H1 (cell line): Measurements from ENCODE around the gene PDE4D. TPM values are rescaled to one million over a fixed set of nuclear protein-coding genes. Genes with fewer than 3 reads are reported as not detected.

Experiments used
- CTCF ChIA-PET: fragments of 300-600 bp; sonication (Branson Sonifier 250); formaldehyde crosslinking; loops from one replicate; lab custom pipeline; 2021; ENCODE audit not compliant: partially characterized antibody; lab: Charles Lee
- POLR2A ChIA-PET: fragments of 300-600 bp; sonication (Branson Sonifier 250); formaldehyde crosslinking; loops from one replicate; lab custom pipeline; 2021; ENCODE audit warnings: inconsistent platforms; ENCODE audit not compliant: partially characterized antibody; lab: Charles Lee
- DNase-seq, 2 experiments: peaks; one replicate each; pipeline versions ENCODE4 v3.0.0 to v3.0.0-alpha.2; 2010 to 2022; ENCODE audit warnings: low spot score in 2 of 2, low read depth in 1 of 2, mixed read lengths in 1 of 2
- FAIRE-seq: peaks from 2 replicates; lab custom pipeline; 2011; peaks lifted over from hg19 to GRCh38; lab: Jason Lieb, UNC
- H2AFZ ChIP-seq: 2 replicates; pipeline ENCODE4 v1.8.1; 2012; ENCODE audit warnings: low read length, inconsistent platforms
- H2AK5ac ChIP-seq: 2 replicates; pipeline ENCODE4 v1.6.1; 2013; ENCODE audit warnings: low read depth, low read length
- H2BK120ac ChIP-seq: replicated peaks from 2 replicates; pipeline ENCODE3; 2013; ENCODE audit warnings: low read depth, low read length, inconsistent platforms
- H2BK12ac ChIP-seq: 2 replicates; pipeline ENCODE4 v1.6.1; 2013; ENCODE audit warnings: low read depth, low read length
- H2BK15ac ChIP-seq: 2 replicates; pipeline ENCODE4 v1.6.1; 2013; ENCODE audit warnings: low read length
- H2BK20ac ChIP-seq: 2 replicates; pipeline ENCODE4 v1.6.1; 2013; ENCODE audit warnings: low read length
- H2BK5ac ChIP-seq: 2 replicates; pipeline ENCODE4 v1.6.1; 2013; ENCODE audit warnings: low read depth, low read length
- H3K14ac ChIP-seq: 2 replicates; pipeline ENCODE4 v1.6.1; 2013; ENCODE audit warnings: inconsistent platforms; ENCODE audit not compliant: insufficient read length
- H3K18ac ChIP-seq: 2 replicates; pipeline ENCODE4 v1.6.1; 2013; ENCODE audit warnings: low read length; ENCODE audit errors: extremely low read depth
- H3K23ac ChIP-seq: 2 replicates; pipeline ENCODE4 v1.6.1; 2013; ENCODE audit warnings: inconsistent platforms; ENCODE audit not compliant: insufficient read length
- H3K23me2 ChIP-seq: 2 replicates; pipeline ENCODE4 v1.6.1; 2013; ENCODE audit warnings: low read depth, low read length
- H3K27ac ChIP-seq: 2 replicates; pipeline ENCODE4 v1.6.1; 2011; ENCODE audit warnings: low read depth, low read length, inconsistent platforms
- H3K27me3 ChIP-seq, 4 experiments: replicated peaks in 1 of 4; 1 replicate in 1 of 4; 2 replicates in 3 of 4; pipeline versions ENCODE4 v1.6.1 to v1.8.1; 2011 to 2013; ENCODE audit warnings: low read length in 3 of 4, mild to moderate bottlenecking in 3 of 4, inconsistent platforms in 2 of 4, mixed read lengths in 2 of 4, moderate library complexity in 1 of 4; ENCODE audit not compliant: control insufficient read depth in 3 of 4, insufficient read depth in 3 of 4; ENCODE audit errors: extremely low read depth in 1 of 4
- H3K36me3 ChIP-seq, 4 experiments: 2 replicates each; pipeline versions ENCODE4 v1.6.1 to v1.8.1; 2011 to 2013; ENCODE audit warnings: mild to moderate bottlenecking in 4 of 4, low read length in 3 of 4, moderate library complexity in 2 of 4, control low read depth in 1 of 4, inconsistent platforms in 1 of 4; ENCODE audit not compliant: insufficient read depth in 4 of 4, control insufficient read depth in 2 of 4
- H3K4ac ChIP-seq: replicated peaks from 2 replicates; pipeline ENCODE3; 2013; ENCODE audit warnings: low read length, low read depth, mixed read lengths, inconsistent platforms; ENCODE audit not compliant: insufficient read length
- H3K4me1 ChIP-seq, 4 experiments: replicated peaks in 1 of 4; 1 replicate in 1 of 4; 2 replicates in 3 of 4; pipeline versions ENCODE4 v1.6.1 to v1.8.1; 2011 to 2013; ENCODE audit warnings: low read length in 3 of 4, inconsistent platforms in 2 of 4, mixed read lengths in 1 of 4; ENCODE audit not compliant: insufficient read depth in 4 of 4, control insufficient read depth in 3 of 4
- H3K4me2 ChIP-seq, 2 experiments: 2 replicates each; pipeline versions ENCODE4 v1.6.1 to v1.8.1; 2011 to 2013; ENCODE audit warnings: low read depth in 2 of 2, low read length in 2 of 2, control low read depth in 1 of 2, inconsistent platforms in 1 of 2, mild to moderate bottlenecking in 1 of 2; ENCODE audit not compliant: insufficient read depth in 1 of 2
- H3K4me3 ChIP-seq, 4 experiments: fragments of 200-600, 300-600 bp in 1 of 4; sonication (generic), shearing (Covaris generic), sonication (Bioruptor Twin) in 1 of 4; 2 replicates each; pipeline versions ENCODE4 v1.5.1 to v1.8.1; 2011 to 2016; ENCODE audit warnings: low read length in 4 of 4, low read depth in 3 of 4, control low read depth in 2 of 4, inconsistent platforms in 2 of 4, mild to moderate bottlenecking in 2 of 4, mixed read lengths in 1 of 4, moderate library complexity in 1 of 4; ENCODE audit not compliant: insufficient read depth in 2 of 4; ENCODE audit errors: extremely low read depth in 1 of 4
- H3K56ac ChIP-seq: replicated peaks from 2 replicates; pipeline ENCODE3; 2013; ENCODE audit warnings: low read depth, mild to moderate bottlenecking, mixed read lengths, low read length, inconsistent platforms; ENCODE audit not compliant: insufficient read length
- H3K79me1 ChIP-seq: 2 replicates; pipeline ENCODE4 v1.6.1; 2013; ENCODE audit warnings: low read depth, low read length, control low read depth
- H3K79me2 ChIP-seq, 2 experiments: 2 replicates each; pipeline versions ENCODE4 v1.6.1 to v1.8.1; 2012 to 2013; ENCODE audit warnings: low read length in 2 of 2, mild to moderate bottlenecking in 2 of 2, inconsistent platforms in 1 of 2; ENCODE audit not compliant: insufficient read depth in 2 of 2, control insufficient read depth in 1 of 2
- H3K9ac ChIP-seq, 4 experiments: replicated peaks in 1 of 4; 1 replicate in 1 of 4; 2 replicates in 3 of 4; pipeline versions ENCODE4 v1.6.1 to v1.8.1; 2011 to 2013; ENCODE audit warnings: low read depth in 3 of 4, low read length in 3 of 4, control low read depth in 2 of 4, mild to moderate bottlenecking in 2 of 4, moderate library complexity in 2 of 4, inconsistent platforms in 1 of 4; ENCODE audit errors: extremely low read depth in 1 of 4
- H3K9me3 ChIP-seq, 2 experiments: 2 replicates each; pipeline versions ENCODE4 v1.6.1 to v1.8.1; 2012 to 2013; ENCODE audit warnings: mild to moderate bottlenecking in 2 of 2, moderate library complexity in 2 of 2, control low read depth in 1 of 2, inconsistent platforms in 1 of 2, low read depth in 1 of 2, low read length in 1 of 2, mixed read lengths in 1 of 2; ENCODE audit not compliant: insufficient read depth in 2 of 2
- H4K20me1 ChIP-seq, 2 experiments: replicated peaks in 1 of 2; 2 replicates each; pipeline versions ENCODE3 to v1.8.1; 2011 to 2013; ENCODE audit warnings: inconsistent platforms in 2 of 2, low read length in 2 of 2, mild to moderate bottlenecking in 1 of 2; ENCODE audit not compliant: insufficient read depth in 2 of 2, control insufficient read depth in 1 of 2
- H4K5ac ChIP-seq: 2 replicates; pipeline ENCODE4 v1.6.1; 2013; ENCODE audit warnings: low read length, low read depth, mixed read lengths, inconsistent platforms; ENCODE audit not compliant: insufficient read length
- H4K8ac ChIP-seq: 2 replicates; pipeline ENCODE4 v1.8.0; 2013; ENCODE audit warnings: mild to moderate bottlenecking, moderate library complexity, low read length, inconsistent platforms; ENCODE audit not compliant: insufficient read depth; ENCODE audit errors: extremely low read depth
- H4K91ac ChIP-seq: replicated peaks from 2 replicates; pipeline ENCODE3; 2013; ENCODE audit warnings: low read length, mixed read lengths, inconsistent platforms; ENCODE audit not compliant: insufficient read length
- EGR1 ChIP-seq: IDR thresholded peaks from 2 replicates; pipeline ENCODE4 v1.6.1; 2011; ENCODE audit warnings: low read depth, low read length, borderline replicate concordance
- RNF2 ChIP-seq: fragments of 200-900, 300-1000 bp; sonication (generic); IDR thresholded peaks from 2 replicates; pipeline ENCODE4 v1.7.1; 2016; ENCODE audit warnings: borderline replicate concordance, low read depth, mild to moderate bottlenecking, antibody characterized with exemption, low read length; ENCODE audit not compliant: poor library complexity, severe bottlenecking; ENCODE audit errors: missing control alignments
- YY1 ChIP-seq: IDR thresholded peaks from 2 replicates; pipeline ENCODE4 v1.6.1; 2011; ENCODE audit warnings: low read depth, mild to moderate bottlenecking, low read length
- ZNF274 ChIP-seq: IDR thresholded peaks from 2 replicates; pipeline ENCODE4 v1.7.0; 2012; ENCODE audit warnings: low read length, borderline replicate concordance; ENCODE audit errors: extremely low read depth
- WGBS, 2 experiments: shearing (Covaris generic) in 1 of 2; methylation state at CpG; one replicate each; pipeline versions ENCODE4 v1.1.6 to v1.1.7; 2013 to 2015; ENCODE audit warnings: low lambda C conversion rate in 2 of 2, mixed read lengths in 2 of 2, inconsistent platforms in 1 of 2, low coverage in 1 of 2, missing lambda C conversion rate in 1 of 2; ENCODE audit not compliant: insufficient replicate concordance in 2 of 2, insufficient coverage in 1 of 2, insufficient read length in 1 of 2; ENCODE audit errors: extremely low coverage in 1 of 2, missing lambda C conversion rate in 1 of 2; 5-methylcytosine and 5-hydroxymethylcytosine counted together
- polyA plus RNA-seq, 7 experiments: library from polyadenylated mRNA; depleted of rRNA in 3 of 7; stranded (reverse) in 5 of 7; unstranded in 2 of 7; fragments of >200 nt in 5 of 7; fragments of 200-250 nt in 2 of 7; gene quantifications; 1 replicate in 5 of 7; 2 replicates in 1 of 7; 4 replicates in 1 of 7; pipeline versions ENCODE4 v1.2.1 to v1.2.3, GENCODE V29; 2011 to 2013; ENCODE audit warnings: missing spikeins in 2 of 7, mixed read lengths in 2 of 7
- total RNA-seq: library from RNA; stranded (reverse); fragmentation: NEBNext Ultra II Directional; extraction: Animal tissue kit (Norgen Biotek cat#: 25700); gene quantifications from 2 replicates; pipeline ENCODE4 v1.2.1, GENCODE V29; 2021
- TF ChIP-seq, protein P1 (sequence below): IDR thresholded peaks from 2 replicates; pipeline ENCODE4 v1.6.1; 2011; ENCODE audit warnings: low read length, improper control_type of control experiment
- TF ChIP-seq, protein P2 (sequence below): IDR thresholded peaks from 2 replicates; pipeline ENCODE4 v1.6.1; 2012; ENCODE audit warnings: inconsistent platforms

Gene PDE4D
- total and polyA plus RNA-seq, 2 of the 8 experiments (the other 6 are each of a cell fraction or from before 2014, with no cell fraction given), result 2.3 to 3.7 TPM

DNA sequence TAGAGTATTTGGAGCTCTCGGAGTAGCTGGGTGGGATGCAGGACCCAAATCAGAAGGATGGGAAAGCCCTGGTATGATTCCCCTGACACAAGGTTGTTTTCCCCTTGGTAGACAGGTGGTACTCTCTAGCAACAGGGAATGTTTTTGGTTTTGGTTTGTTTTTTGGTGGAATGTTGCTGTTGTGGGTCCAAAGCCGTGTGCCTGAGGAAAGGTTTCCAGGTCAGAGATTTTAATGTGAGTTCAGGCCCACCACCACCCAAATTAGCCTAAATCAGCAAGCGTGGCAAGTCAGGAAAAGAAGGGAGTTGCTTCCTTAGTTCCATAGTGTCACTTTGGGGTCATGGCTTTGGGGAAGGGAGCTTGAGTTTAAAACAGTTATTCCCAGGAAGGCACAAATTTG lies 925.2 kb downstream of the PDE4D start:
- no peaks in the 10 kb centered on the region for H3K79me1 ChIP-seq
- H4K91ac ChIP-seq, result no peak overlapping the region
- DNase-seq, result no peak
- H3K9me3 ChIP-seq, result no peaks in the 10 kb centered on the region
- H3K23me2 ChIP-seq, result no peaks in the 10 kb centered on the region
- no peak overlapping the region for H3K4me3 ChIP-seq
- no peak overlapping the region for H3K27ac ChIP-seq
- no peaks in the 10 kb centered on the region for H3K36me3 ChIP-seq
- no peak overlapping the region for H3K23ac ChIP-seq
- no peak overlapping the region for H3K4me2 ChIP-seq
- no peak overlapping the region for H2BK120ac ChIP-seq
- H3K4me1 ChIP-seq, result no peaks in the 10 kb centered on the region
- POLR2A ChIA-PET, result no interaction called here
- no peaks in the 10 kb centered on the region for H4K20me1 ChIP-seq
- no peak overlapping the region for H2BK20ac ChIP-seq
- no peak overlapping the region for H2AK5ac ChIP-seq
- CTCF ChIA-PET, result interaction anchor here (1.1 to 2.0 kb wide), 3 partner anchors 39 to 82 kb away, joined by 4 to 7 read pairs (median 5); no protein-coding TSS in a partner anchor
- no peak overlapping the region for H3K56ac ChIP-seq
- H2BK12ac ChIP-seq, result no peak overlapping the region
- no peak overlapping the region for H2AFZ ChIP-seq
- H3K4ac ChIP-seq, result no peak overlapping the region
- no peak overlapping the region for H2BK15ac ChIP-seq
- TF ChIP-seq, protein P1, sequence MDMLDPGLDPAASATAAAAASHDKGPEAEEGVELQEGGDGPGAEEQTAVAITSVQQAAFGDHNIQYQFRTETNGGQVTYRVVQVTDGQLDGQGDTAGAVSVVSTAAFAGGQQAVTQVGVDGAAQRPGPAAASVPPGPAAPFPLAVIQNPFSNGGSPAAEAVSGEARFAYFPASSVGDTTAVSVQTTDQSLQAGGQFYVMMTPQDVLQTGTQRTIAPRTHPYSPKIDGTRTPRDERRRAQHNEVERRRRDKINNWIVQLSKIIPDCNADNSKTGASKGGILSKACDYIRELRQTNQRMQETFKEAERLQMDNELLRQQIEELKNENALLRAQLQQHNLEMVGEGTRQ, result no peak
- TF ChIP-seq, protein P2, sequence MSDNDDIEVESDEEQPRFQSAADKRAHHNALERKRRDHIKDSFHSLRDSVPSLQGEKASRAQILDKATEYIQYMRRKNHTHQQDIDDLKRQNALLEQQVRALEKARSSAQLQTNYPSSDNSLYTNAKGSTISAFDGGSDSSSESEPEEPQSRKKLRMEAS, result no peak
- TF ChIP-seq RNF2 (no peak), YY1 (no peak), EGR1 (no peak), ZNF274 (no peak)
- TF ChIP-seq, all 59 proteins: peak for 0
- Histone ChIP-seq H3K79me2 (no peaks in the 10 kb centered on the region), H4K8ac (no peak overlapping the region), H3K27me3 (no peaks in the 10 kb centered on the region; a peak in 1 of 7 replicates), H3K14ac (no peak overlapping the region), H4K5ac (no peak overlapping the region), H3K18ac (no peak overlapping the region), H2BK5ac (no peak overlapping the region), H3K9ac (no peak overlapping the region)
- no peak for FAIRE-seq
- WGBS, 2 experiments, result 87% methylated on average over 3 of the region's 3 CpGs; no CpG with 5 or more reads in 1 of the 2 experiments
